AG09319 (cell line): Measurements from ENCODE around the gene UBE2E3.

ENCODE experiments used
- DNase-seq: peaks from one replicate; pipeline ENCODE4 v3.0.0-alpha.2; 2010; ENCODE audit warnings: low read depth; ENCODE audit errors: extremely low read depth
- TF ChIP-seq, protein P1 (sequence below): IDR thresholded peaks from 2 replicates; pipeline ENCODE4 v1.5.1; 2011; ENCODE audit warnings: low read depth, mild to moderate bottlenecking, inconsistent platforms, low read length, moderate library complexity

Gene UBE2E3

DNA sequence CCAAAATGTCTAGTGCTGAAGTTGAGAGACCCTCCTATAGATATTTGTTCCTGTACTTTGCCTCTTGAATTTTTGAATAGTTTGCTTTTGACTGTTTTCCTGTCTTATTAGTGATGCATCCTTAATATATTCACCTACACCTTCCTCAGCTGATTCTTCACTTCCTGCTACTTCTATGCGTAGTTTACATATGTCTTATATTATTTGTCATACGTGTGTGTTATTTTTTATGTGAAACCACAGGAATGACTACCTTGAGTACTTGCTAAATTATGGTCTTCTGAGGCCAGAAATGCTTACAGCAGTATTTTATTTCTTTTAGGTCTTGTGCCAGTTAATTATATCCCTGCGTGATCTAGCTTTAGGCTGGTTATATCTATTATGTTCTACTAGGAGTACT is 9.9 kb downstream of the UBE2E3 start:
- TF ChIP-seq, protein P1, sequence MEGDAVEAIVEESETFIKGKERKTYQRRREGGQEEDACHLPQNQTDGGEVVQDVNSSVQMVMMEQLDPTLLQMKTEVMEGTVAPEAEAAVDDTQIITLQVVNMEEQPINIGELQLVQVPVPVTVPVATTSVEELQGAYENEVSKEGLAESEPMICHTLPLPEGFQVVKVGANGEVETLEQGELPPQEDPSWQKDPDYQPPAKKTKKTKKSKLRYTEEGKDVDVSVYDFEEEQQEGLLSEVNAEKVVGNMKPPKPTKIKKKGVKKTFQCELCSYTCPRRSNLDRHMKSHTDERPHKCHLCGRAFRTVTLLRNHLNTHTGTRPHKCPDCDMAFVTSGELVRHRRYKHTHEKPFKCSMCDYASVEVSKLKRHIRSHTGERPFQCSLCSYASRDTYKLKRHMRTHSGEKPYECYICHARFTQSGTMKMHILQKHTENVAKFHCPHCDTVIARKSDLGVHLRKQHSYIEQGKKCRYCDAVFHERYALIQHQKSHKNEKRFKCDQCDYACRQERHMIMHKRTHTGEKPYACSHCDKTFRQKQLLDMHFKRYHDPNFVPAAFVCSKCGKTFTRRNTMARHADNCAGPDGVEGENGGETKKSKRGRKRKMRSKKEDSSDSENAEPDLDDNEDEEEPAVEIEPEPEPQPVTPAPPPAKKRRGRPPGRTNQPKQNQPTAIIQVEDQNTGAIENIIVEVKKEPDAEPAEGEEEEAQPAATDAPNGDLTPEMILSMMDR, result no peak
- DNase-seq, result no peak

DNA sequence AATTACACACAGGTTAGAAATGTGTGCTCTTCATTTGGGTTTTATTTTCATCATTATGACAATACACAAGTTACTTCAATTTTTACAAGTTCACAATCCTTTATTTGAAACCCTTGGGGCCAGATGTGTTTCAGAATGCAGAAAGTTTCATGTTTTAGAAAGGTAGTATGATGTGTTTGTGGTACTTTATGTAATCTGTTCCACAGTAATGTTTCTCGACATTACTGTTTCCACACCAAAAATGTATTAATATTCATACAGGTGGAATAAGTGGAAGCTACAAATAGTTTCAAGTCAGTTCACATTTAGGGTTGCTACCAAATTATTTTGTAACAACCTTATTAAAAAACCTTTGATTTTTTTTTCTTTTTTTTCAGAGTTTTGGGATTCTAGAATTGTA is 10.4 kb downstream of the UBE2E3 start:
- DNase-seq, result no peak
- TF ChIP-seq, protein P1, result no peak

GRCh38 chr2:180991361-180991760 is 11.0 kb downstream of the UBE2E3 start:
- DNase-seq, result no peak
- TF ChIP-seq, protein P1, result no peak

- DNase-seq, result no peak
- TF ChIP-seq, protein P1, result no peak
Observed at GRCh38 chr2:180991820-180992219, 11.4 kb downstream of the UBE2E3 start.

- DNase-seq, result no peak
- TF ChIP-seq, protein P1, result no peak
Observed at GRCh38 chr2:180992994-180993393, 12.6 kb downstream of the UBE2E3 start.

- no peak for DNase-seq
- TF ChIP-seq, protein P1, result no peak
Observed at GRCh38 chr2:180999274-180999964, 19.0 kb downstream of the UBE2E3 start.

DNA sequence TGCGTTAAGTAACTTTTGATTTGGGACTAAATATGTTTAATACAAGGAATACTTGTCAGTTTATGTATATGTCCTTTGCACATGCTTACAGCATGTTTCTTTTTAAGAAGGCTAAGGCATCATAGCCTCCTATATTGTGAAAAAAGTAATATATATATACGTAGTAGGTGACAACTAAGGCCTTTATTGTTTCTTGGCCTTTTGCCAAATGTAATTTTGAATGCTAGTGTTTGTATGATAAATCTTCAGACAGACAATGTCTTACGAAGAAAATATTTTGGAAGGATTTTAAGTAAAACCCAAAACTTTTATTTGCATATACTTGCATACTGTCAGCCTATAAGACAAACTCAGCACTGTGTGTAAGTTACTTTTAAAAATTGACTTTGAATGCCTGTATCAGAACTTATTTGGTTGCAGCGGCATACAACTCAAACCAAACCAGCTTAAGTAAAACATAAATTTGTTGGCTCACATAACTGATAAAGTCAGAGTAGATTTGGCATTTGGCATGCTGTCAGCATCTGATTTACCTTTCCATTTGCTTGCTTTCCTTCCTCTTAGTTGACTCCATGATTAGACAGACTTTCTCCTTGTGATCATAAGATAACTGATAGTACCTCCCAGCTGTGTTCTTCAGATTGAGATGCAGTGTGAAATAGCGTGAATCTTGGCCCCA is 24.4 kb downstream of the UBE2E3 start:
- no peak for DNase-seq
- TF ChIP-seq, protein P1, result no peak
